Measurements from ENCODE around the gene IMPACT.

The IMPACT gene

GRCh38 chr18:24446953-24447538 lies 20.6 kb downstream of the IMPACT start:
- peaks cover 7% of the 10 kb centered on the region for H3K4me1 Mint-ChIP-seq (ENCODE audit: low read depth)
- no peak overlapping the region for H3K27ac Mint-ChIP-seq
- no peak for DNase-seq
- H3K4me3 Mint-ChIP-seq = no peak overlapping the region
- no peaks in the 10 kb centered on the region for H3K27me3 Mint-ChIP-seq
- H3K9me3 Mint-ChIP-seq = no peaks in the 10 kb centered on the region
- peaks cover 79% of the 10 kb centered on the region for H3K36me3 Mint-ChIP-seq (ENCODE audit: low read depth)

DNA sequence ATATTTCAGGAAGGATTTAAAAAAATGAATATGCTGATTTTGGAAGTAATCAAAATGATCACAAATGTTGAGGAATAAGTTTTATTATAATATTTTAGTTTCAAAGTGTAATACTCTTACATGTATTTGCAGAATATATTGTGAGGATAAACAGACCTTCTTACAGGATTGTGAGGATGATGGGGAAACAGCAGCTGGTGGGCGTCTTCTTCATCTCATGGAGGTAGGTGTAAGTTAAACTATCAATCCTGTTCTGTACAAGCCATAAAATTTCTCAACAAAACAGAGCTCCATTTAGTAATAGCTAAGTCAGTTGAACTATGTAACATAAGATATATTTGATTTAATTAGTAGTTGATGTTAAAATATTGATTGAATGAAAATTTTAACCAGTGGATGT lies 21.5 kb downstream of the IMPACT start:
- Mint-ChIP-seq H3K4me1 (ENCODE audit: low read depth) (peaks cover 7% of the 10 kb centered on the region), H3K27ac (no peak overlapping the region), H3K9me3 (no peaks in the 10 kb centered on the region), H3K36me3 (ENCODE audit: low read depth) (peaks cover 74% of the 10 kb centered on the region), H3K27me3 (no peaks in the 10 kb centered on the region), H3K4me3 (no peak overlapping the region)
- DNase-seq = no peak

- no peaks in the 10 kb centered on the region for H3K9me3 Mint-ChIP-seq
- H3K4me3 Mint-ChIP-seq = no peak overlapping the region
- peaks cover 10% of the 10 kb centered on the region for H3K36me3 Mint-ChIP-seq (ENCODE audit: low read depth)
- H3K27me3 Mint-ChIP-seq = no peaks in the 10 kb centered on the region
- peaks cover 12% of the 10 kb centered on the region for H3K4me1 Mint-ChIP-seq (ENCODE audit: low read depth)
- H3K27ac Mint-ChIP-seq = peak overlapping the region; percentile 77
- no peak for DNase-seq
Observed at GRCh38 chr18:24456549-24456948, 30.1 kb downstream of the IMPACT start.

DNA sequence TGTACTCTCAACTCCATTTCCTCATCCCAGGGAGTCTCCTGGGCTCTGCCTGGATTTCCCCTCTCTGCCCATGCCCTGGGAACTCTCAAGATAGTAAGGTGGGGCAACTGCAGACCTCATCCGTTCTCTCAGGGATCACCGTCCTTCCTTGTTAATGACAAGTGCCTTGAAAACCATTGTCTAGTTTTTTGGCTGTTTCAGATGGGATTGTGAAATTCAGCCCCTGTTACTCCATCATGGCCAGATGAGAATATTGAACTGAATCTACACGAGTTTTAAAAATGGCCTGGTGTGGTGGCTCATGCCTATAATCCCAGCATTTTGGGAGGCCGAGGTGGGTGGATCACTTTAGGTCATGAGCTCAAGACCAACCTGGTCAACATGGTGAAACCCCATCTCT lies 33.3 kb downstream of the IMPACT start:
- no peak overlapping the region for H3K4me3 Mint-ChIP-seq

DNA sequence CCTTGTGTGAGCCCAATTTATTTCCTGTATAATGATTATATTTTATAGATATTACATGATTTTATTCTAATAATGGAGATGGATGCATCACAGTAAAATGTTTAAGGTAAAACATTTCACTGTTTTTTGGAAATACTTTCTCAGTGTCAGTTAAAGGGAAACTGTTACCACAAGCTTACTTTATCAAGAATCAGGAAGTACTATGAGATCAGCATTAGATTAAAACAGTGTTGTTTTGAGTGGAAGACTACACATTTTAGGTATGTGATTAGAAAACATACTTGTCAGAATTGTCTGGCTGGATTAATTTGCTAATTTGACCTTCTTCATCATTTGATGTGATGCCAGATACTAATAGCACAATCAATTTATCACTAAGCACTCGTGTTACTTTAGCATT lies 33.9 kb downstream of the IMPACT start, which contains the start of gene HRH4:
Gene HRH4 (plus strand): TSS at position 250 of the 400 bp plus-strand sequence. CDS start 92 bp downstream, at position 342.
- DNase-seq = no peak
- Mint-ChIP-seq H3K27ac (no peak within 1 kb of the TSS), H3K9me3 (no peaks in the 10 kb centered on the region), H3K4me1 (ENCODE audit: low read depth) (peaks cover 13% of the 10 kb centered on the region), H3K4me3 (no peak within 1 kb of the TSS), H3K36me3 (ENCODE audit: low read depth) (no peaks in the 10 kb centered on the region), H3K27me3 (peaks cover 4% of the 10 kb centered on the region)

More for the DNA sequence above, 33.3 kb downstream of the IMPACT start:
- H3K27me3 Mint-ChIP-seq = no peaks in the 10 kb centered on the region
- DNase-seq = no peak
- no peak overlapping the region for H3K27ac Mint-ChIP-seq
- peaks cover 3% of the 10 kb centered on the region for H3K36me3 Mint-ChIP-seq (ENCODE audit: low read depth)
- H3K9me3 Mint-ChIP-seq = no peaks in the 10 kb centered on the region
- H3K4me1 Mint-ChIP-seq (ENCODE audit: low read depth) = peaks cover 13% of the 10 kb centered on the region

DNA sequence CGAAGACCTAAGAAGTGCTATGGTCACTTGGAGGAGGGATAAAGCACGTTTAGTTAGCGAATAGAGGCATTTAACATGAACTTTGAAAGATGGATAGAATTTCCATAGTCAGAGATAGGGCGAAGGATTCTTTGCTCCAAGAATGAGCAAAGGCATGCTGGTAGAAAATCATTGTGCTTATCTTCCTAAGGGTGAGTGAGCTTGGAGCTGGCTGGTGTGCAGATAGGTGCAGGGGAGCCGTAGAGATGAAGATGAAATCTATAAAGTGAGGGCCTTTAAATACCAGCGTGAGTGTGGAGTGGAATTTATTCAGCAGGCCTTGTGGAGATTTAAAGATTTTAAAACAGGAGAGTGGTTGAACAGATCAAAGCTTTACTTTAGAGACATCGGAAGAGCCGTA lies 35.5 kb downstream of the IMPACT start:
- Mint-ChIP-seq H3K4me3 (no peak overlapping the region), H3K9me3 (no peaks in the 10 kb centered on the region), H3K27ac (no peak overlapping the region), H3K27me3 (peaks cover 6% of the 10 kb centered on the region), H3K4me1 (ENCODE audit: low read depth) (peaks cover 4% of the 10 kb centered on the region), H3K36me3 (ENCODE audit: low read depth) (no peaks in the 10 kb centered on the region)
- DNase-seq = no peak

DNA sequence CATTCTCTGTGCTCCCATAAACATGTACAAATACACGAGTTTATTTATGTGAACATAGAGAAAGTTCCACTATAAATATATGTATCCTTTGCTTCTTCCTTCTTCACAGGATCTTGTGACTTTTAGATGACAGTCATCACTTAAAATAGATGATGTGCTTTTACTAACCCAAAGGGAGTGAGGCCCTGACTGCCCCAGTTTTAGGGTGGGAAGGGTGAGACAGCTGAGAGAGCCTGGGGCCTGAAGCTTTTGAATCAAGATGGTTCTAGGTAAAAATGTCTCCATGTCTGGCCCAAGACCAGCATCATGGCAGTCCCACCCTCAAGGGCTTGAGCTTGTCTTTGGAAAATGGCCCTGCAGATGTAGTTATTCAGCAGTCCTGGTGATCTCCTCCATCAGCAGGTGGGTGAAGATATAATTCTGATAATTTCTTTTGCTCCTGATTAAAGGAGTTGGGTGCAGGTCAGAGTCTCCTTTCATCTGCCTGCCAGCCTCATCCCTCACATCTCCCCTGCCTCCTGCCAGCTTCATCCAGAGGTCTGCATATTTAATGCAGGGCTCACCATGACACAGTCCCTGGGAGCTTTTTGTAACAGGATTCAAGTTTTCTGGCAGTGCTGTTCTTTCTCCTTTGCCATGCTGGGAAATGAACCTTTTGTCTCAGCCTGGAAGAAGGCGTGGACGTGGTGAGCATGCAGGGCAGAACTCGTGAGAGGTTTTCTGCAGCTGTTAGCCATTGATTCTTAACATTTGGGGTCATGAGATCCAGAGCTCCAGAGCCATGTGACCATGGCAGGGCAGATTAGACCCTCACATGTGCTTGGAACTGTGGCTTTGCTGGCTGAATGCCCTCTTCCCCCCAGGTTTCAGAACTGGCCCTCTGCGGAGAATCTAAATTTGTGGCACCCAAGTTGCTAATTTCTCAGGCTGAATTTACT lies 36.6 kb downstream of the IMPACT start:
- no peaks in the 10 kb centered on the region for H3K36me3 Mint-ChIP-seq (ENCODE audit: low read depth)
- H3K4me3 Mint-ChIP-seq = no peak overlapping the region
- H3K9me3 Mint-ChIP-seq = no peaks in the 10 kb centered on the region
- peaks cover 9% of the 10 kb centered on the region for H3K27me3 Mint-ChIP-seq
- no peak overlapping the region for H3K27ac Mint-ChIP-seq
- DNase-seq = no peak
- peaks cover 1% of the 10 kb centered on the region for H3K4me1 Mint-ChIP-seq (ENCODE audit: low read depth)

GRCh38 chr18:24465486-24465885 lies 39.0 kb downstream of the IMPACT start:
- H3K4me1 Mint-ChIP-seq (ENCODE audit: low read depth) = peaks cover 1% of the 10 kb centered on the region
- peaks cover 9% of the 10 kb centered on the region for H3K27me3 Mint-ChIP-seq
- no peak overlapping the region for H3K27ac Mint-ChIP-seq
- no peaks in the 10 kb centered on the region for H3K9me3 Mint-ChIP-seq
- H3K4me3 Mint-ChIP-seq = no peak overlapping the region
- no peaks in the 10 kb centered on the region for H3K36me3 Mint-ChIP-seq (ENCODE audit: low read depth)
- DNase-seq = no peak

- H3K27ac Mint-ChIP-seq = no peak overlapping the region
- H3K9me3 Mint-ChIP-seq = no peaks in the 10 kb centered on the region
- H3K36me3 Mint-ChIP-seq (ENCODE audit: low read depth) = no peaks in the 10 kb centered on the region
- no peak overlapping the region for H3K4me3 Mint-ChIP-seq
- H3K4me1 Mint-ChIP-seq (ENCODE audit: low read depth) = peaks cover 1% of the 10 kb centered on the region
- peaks cover 9% of the 10 kb centered on the region for H3K27me3 Mint-ChIP-seq
- no peak for DNase-seq
Observed at GRCh38 chr18:24466771-24467170, 40.3 kb downstream of the IMPACT start.

DNA sequence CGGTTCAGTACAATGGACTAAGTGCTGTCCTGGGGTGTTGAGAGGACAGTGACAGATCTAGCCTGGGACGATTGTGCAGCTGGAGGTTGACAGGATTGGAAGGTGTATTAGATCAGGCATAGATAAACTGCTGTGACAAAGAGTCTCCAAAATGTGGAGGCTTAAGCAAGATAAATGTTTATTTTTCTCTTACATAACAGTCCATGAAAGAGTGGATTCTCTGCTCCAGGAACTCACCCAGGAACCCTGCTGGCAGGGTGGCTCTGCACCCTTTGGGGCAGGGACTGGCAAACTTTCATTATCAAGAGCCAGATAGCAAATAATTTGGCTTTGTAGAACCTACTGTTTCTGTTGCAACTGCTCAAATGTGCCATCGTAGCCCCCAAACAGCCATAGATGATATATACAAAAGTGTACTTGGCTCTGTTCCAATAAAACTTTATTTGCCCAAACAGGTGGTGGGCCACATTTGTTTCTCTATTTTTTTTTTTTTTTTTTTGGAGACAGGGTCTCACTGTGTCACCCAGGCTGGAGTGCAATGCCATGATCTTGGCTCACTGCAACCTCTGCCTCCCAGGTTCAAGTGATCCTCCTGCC lies 43.6 kb downstream of the IMPACT start:
- DNase-seq = no peak
- Mint-ChIP-seq H3K27me3 (peaks cover 13% of the 10 kb centered on the region), H3K27ac (no peak overlapping the region), H3K36me3 (ENCODE audit: low read depth) (no peaks in the 10 kb centered on the region), H3K4me1 (ENCODE audit: low read depth) (no peaks in the 10 kb centered on the region), H3K9me3 (no peaks in the 10 kb centered on the region), H3K4me3 (no peak overlapping the region)

DNA sequence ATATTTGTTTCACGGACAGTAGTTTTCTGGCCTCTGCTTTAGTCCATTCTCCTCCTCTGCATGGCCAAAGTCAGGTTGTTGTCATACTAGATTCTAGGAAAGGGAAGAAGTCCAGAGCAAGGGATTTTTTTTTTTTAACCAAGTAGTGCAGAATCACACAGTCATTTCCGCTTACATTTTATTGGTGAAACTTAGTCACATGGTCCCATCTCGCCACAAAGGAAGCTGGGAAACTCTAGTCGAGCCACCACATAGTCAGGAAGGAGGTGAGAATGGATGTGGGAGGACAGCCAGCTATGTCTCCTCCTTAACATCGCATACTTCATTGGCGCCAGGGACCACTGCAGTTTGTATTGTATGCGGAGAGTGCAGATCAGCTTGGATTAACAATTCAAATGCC lies 44.3 kb downstream of the IMPACT start:
- H3K36me3 Mint-ChIP-seq (ENCODE audit: low read depth) = no peaks in the 10 kb centered on the region
- H3K27me3 Mint-ChIP-seq = peaks cover 9% of the 10 kb centered on the region
- H3K27ac Mint-ChIP-seq = no peak overlapping the region
- no peak overlapping the region for H3K4me3 Mint-ChIP-seq
- H3K4me1 Mint-ChIP-seq (ENCODE audit: low read depth) = peaks cover 4% of the 10 kb centered on the region
- DNase-seq = no peak
- H3K9me3 Mint-ChIP-seq = no peaks in the 10 kb centered on the region

DNA sequence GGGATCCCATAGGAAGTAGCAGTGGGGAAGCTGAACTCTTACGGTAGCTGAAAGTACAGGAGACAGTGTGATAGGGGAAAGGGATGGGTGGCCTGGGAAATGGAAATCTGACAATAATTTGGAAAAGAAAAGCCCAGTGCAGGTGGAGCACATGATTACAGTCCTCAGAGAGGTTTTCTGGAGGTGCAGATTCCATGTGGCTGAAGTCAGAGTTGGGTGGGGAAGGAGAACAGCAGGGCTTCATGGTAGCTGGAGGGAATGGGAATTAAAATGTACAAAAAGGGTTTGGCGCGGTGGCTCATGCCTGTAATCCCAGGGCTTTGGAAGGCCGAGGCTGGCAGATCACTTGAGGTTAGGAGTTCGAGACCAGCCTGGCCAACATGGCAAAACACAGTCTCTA lies 46.1 kb downstream of the IMPACT start:
- peaks cover 10% of the 10 kb centered on the region for H3K4me1 Mint-ChIP-seq (ENCODE audit: low read depth)
- no peak overlapping the region for H3K27ac Mint-ChIP-seq
- H3K27me3 Mint-ChIP-seq = peaks cover 5% of the 10 kb centered on the region
- H3K36me3 Mint-ChIP-seq (ENCODE audit: low read depth) = no peaks in the 10 kb centered on the region
- no peak for DNase-seq
- H3K4me3 Mint-ChIP-seq = no peak overlapping the region
- no peaks in the 10 kb centered on the region for H3K9me3 Mint-ChIP-seq

- DNase-seq = no peak
- Mint-ChIP-seq H3K27me3 (peaks cover 5% of the 10 kb centered on the region), H3K4me1 (ENCODE audit: low read depth) (peaks cover 10% of the 10 kb centered on the region), H3K27ac (no peak overlapping the region), H3K4me3 (no peak overlapping the region), H3K9me3 (no peaks in the 10 kb centered on the region), H3K36me3 (ENCODE audit: low read depth) (no peaks in the 10 kb centered on the region)
Observed at GRCh38 chr18:24474406-24474805, 47.9 kb downstream of the IMPACT start.

DNA sequence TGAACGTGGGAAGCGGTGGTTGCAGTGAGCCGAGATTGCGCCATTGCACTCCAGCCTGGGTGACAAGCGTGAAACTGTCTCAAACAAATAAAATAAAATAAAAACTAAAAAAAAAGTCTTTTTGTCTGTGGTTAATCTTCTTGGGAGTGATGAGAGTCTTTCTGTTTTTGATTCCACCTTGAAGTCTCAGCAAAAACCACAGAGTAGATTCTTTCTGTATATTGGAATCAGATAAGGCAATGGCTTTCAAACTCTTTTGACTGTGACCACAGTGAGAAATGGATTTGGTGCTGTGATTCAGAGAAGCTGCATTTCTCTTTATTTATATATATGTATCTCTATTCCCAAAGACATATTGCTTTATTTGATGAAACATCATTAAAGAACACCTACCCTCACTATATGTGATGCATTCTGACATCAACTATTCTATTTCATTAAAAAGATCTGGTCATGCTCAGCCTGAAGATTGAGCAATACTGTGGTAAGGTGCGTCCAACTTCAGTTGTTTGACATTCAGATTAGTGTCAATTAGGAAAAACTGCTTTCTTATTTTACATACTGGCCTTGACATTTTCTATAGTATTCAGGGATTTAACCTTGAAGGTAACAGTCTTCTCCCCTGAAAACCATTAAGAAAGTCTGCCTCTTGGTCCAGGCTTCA lies 49.6 kb downstream of the IMPACT start:
- Mint-ChIP-seq H3K4me3 (no peak overlapping the region), H3K9me3 (no peaks in the 10 kb centered on the region), H3K27me3 (peaks cover 7% of the 10 kb centered on the region), H3K4me1 (ENCODE audit: low read depth) (peaks cover 10% of the 10 kb centered on the region), H3K27ac (no peak overlapping the region), H3K36me3 (ENCODE audit: low read depth) (no peaks in the 10 kb centered on the region)
- no peak for DNase-seq

Data from activated T-cell treated with anti-CD3 and anti-CD28 coated beads, Interleukin-2, amount 50 U/mL, for 24 hours (primary cell).